Muscle of arm (tissue), 12 donors: Measurements from ENCODE around the gene PRPF6. TPM values are rescaled to one million over a fixed set of nuclear protein-coding genes. Genes with fewer than 3 reads are reported as not detected.
"Not testable (repeated sequence)": the region's sequence is repeated elsewhere in the genome, so short reads cannot be mapped to it uniquely, and the experiment has no call there.

ENCODE experiments used
- DNase-seq: peaks from one replicate; pipeline ENCODE4 v3.0.0-alpha.2; 2013
- polyA plus RNA-seq, 12 donors: library from polyadenylated mRNA; unstranded; fragments of 120-200 nt; gene quantifications; one replicate each; pipeline ENCODE4 v1.2.1, GENCODE V29; 2013; ENCODE audit not compliant: insufficient read length in 12 of 12

The PRPF6 gene
- polyA plus RNA-seq, 12 donors: 39.8 to 62.5 (median 50.7) TPM; not detected in 1

DNA sequence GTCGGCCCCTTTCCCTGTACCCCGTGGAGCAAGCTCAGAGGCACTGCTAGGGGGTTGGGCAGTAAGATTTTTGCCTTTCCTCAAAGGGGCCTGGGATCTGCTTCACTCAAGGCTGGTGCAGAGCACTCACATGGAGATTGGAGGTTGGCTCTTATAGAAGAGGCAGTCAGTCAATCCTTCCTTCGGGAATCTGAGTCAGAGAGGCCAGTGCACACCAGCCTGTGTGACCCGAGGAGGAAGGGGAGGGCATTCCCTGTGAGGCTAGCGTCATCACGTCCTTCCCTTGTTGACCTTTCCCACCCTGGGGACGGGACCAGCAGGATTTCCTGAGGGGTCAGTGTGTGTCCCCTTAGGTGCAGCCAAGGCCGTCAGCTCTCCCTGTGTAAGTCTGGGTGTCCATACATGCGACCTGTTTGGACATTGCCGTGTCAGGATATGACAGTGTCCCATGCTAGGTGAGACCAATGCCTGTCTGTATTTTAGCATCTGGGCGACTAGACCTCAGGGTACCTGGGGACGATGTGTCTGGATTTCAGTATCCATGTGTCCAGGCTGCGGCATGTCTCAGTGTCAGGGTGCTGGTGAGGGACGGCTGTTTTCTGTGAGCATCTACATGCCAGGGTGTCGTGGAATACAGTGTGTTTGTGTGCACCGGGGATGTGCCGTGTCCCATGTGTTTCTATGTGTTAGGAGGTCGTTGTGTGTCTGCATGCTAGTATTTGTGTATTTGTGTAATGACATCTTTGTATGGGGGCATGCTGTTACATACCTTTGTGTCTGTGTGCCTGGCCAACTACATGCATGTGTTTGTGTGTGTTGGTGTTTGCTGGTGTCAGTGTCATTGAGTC, 8.4 kb upstream of the PRPF6 start:
- DNase-seq: no peak

DNA sequence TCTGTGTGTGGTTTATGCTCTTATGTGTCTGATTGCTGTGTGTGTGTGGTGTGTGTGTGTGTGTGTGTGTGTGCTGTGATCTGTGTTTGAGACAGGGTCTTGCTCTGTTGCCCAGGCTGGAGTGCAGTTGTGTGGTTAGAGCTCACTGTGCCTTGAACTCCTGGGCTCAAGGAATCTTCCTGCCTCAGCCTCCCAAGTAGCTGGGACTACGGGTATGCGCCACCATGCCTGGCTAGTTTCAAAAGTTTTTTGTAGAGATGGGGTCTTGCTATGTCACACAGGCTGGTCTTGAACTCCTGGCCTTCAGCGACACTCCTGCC, 7.8 kb upstream of the PRPF6 start:
- no peak for DNase-seq

DNA sequence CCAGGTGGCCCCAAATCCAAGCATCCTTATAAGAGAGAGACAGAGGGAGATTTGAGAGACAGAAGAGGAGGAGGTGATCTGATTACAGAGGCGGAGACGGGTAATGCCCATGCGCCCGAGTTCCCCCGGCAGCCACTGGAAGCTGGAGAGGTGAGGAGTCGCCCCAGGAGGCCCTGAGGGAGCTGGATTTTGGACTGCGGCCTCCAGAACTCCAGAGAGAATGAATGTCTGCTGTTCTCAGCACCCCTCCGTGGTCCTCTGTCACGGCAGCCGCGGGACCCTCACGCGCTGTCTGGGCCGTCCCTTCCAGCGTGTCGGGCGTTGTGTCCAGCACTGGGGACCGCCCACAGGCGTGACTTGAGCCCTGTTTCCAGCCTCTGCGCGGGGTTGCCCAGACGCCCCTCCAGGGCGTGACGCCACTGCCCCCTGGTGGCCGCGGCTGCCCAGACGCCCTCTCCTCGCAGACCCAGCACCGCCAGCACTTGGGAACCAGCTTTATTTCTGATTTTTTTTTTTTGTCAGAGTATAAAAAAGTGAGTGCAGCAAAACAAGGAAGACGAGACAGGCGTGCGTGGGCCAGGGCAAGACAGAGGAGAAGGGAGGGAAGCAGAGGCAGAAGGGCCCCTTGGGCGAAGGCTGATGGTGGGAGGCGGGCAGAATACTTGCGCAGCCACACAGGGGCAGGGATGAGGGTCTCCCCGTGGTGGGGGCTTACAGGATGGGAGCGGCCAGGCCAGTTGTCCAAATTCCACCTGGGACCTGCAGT, 7.1 kb upstream of the PRPF6 start:
- DNase-seq: peak; percentile 91

DNA sequence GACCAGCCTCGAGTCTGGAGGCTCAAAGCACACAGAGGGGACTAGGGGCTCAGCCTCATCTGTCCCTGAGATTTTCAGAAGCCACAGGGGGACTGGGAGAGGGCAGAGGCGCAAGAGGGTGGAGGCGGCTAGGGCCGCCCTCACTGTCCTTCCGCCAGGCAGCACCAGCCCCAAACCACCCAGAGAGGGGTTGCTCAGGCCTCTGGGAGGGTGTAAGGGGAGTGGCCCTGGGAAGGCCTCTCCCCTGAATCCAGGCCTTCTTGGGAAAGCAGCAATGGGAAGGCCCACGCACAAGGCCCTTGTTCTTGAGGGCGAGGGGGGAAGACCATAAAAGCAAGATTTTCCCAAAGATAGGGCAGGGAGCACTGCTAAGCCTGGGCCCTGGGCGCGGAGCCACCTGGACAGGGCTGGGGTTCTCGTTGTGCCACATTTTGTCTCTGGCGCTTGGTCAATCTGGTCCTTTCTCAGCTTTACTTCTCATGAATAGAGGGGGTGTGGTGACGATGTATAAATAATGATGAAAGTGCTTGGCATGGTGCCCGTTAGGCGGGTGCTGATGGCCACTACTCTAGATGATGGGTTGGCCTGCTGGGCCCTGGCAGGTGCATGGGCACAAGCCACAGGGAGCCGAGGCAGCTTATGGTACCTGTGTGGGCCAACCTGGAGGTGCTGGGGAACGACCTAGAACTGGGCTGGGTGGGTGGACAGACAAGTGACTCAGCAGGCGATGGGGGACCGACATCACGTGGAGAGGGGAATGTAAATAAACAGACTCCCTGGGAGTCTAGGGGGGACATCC, 6.3 kb upstream of the PRPF6 start:
- DNase-seq: no peak

DNA sequence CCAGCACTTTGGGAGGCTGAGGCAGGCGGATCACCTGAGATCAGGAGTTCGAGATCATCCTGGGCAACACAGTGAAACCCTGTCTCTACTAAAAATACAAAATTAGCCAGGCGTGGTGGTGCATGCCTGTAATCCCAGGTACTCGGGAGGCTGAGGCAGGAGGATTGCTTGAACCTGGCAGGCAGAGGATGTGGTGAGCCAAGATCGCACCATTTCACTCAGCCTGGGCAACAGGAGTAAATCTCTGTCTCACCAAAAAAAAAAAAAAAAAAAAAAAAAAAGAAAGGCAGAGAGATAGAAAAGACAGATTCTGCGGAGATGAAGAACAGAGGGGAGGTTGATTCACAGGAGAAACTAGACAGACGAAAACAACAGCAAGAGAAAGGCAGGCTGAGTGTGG, 4.4 kb upstream of the PRPF6 start:
- not testable (repeated sequence) for DNase-seq

DNA sequence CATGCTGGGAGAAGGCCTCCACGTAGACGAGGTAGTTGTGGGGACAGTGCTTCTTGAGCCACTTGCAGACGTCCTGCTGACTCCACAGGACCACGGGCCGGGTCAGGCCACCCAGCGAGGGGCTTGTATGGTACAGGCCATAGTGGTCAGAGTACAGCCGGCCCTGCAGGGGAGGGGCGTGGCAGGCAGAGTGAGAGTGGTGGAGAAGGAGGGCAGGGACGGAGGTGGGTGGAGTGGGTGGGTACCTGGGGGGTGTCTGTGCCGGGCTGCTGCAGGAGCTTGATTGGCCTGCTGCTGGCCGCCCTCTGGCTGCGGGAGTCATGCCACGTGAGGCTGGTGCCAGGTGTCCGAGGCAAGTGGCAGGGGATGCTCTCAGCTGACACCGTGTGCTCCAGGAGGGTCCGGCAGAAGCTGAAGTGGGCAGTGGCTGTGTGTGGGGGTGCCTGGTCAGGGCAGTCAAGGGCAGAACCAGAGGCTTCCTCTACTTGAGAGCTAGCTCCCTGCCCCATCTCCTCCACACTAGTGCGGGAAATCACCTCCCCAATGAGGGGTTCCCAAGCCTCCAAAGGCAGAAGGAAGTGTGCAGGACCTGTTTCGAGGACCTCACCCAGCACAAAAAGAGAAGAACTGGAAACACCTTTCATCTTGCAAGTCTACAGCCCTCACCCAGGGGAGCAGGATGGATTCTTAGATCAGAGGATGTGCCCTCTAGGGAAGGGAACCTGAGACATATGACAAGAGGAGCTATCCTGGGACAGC, 3.8 kb upstream of the PRPF6 start:
- DNase-seq: no peak

DNA sequence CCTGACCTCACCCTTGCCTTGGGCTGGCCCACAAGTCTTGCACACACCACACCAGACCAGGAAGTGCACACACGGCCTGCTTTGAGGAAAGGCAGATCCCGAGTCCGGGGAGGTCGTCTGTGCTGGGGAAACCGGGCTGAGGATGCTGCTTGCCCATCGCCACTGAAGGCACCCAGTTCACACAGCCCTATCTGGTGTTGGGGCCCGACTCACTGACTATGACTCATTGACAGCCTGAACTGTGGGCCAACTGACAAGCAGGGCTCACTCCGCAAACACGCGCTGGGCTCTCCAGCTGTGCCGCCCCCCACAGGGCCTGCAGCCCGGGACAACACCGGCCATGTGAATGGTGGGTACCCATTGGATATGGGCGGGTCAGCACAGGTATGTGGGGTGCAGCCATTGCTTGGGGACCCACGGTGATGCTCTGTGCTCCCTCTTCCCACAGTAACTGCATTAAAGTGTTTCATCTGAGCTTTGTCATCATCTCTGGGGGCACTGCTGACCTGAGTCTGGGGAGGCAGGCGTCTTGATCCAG, 3.1 kb upstream of the PRPF6 start:
- DNase-seq: no peak

DNA sequence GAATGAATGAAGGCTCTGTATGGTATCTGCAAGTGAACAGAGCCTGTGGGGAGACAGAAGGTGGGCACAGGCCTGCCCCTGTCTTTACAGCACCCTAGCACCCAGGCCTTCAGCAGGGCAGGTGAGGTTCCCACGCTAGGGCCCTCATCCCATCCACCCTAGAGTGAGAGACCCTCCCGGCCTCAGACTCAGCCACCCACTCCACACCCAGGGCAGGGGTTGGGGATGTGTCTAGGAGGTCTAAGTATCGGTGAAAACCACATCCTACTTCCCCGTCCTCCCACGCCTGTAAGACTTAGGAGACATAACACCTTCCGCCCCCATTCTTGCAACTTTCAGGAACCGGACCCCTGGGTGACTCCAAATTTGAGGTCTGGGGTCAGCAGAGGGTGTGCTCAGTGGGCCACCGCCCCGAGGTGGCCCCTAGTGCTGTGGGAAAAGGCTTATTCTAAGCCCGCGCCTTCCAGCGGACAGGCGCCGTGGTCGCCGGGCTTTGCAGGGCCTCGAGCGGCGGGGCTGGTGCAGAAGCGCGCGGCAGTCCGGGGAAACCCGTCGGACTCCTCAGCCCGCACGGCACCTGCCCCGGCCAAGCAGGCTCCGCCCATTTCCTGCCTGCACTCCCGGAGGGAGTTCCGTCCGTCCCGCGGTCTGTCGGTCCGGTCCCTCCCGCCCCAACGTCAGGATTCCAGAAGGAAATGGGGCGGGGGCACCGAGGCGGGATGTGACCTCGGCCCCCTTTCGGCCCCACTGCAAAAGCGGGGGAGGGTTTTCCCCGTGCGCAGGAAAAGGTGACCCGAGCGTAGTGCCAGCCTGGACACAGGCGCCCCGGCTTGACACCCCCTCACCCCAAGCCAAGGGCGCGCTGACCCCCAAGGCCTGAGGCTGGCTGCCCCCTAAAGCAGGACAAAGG, 2.4 kb upstream of the PRPF6 start:
- no peak for DNase-seq

DNA sequence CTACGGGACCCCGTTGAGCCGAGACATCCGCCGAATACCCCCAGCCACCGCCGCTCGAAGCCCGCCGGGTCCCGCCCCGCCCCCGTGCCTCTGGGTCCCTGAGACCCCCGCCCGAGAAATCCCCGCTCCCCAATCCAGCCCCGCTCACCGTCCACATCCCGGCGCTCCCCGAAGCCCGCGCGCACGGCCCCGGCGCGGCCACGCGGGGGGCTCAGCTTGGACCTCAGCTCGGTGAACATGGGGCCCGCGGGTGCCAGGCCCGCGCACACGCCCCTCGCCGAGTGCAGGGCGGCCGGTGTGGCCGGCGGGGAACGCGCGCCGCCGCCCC, 1.7 kb upstream of the PRPF6 start:
- no peak for DNase-seq

DNA sequence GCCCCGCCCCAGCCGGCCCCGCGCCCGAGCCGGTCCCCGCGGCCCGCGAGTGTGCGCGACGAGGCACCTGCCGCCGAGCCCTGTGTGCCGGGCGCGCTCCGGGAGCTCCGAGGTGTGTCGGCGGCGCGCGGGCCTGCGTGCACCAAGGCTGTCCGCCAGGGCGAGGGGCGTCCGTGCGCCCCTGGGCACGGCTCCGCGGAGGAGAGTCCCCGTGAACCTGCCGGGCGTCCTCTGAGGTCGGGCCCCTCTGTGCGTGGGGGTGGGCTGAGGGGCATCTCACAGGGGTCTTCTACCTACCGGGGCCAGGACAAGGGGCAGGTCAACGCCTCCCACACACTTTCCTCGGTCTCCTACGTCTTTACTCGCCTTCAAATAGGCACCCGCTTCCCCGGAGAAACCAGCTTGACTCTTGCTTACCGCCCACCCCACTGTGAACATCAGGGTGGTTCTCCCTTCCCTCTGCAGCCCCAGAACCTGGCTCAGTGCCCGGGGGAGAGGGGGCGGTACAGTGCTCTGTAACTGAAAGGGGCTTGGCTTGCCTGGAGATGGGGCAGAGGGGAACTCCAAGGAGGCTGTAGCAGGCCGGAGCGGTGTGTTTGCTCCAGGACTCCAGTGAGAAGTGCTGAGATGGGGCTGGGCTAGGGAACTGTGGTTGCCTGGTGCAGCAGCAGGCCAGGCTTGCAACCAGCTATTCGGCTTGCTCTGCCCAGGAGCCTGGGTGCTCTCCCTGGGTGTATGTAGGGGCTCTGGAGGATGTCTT, 1.2 kb upstream of the PRPF6 start, which contains the start of gene SAMD10:
TSS of gene SAMD10 (minus strand) at position 86 of the 760 bp plus-strand sequence. CDS start 175 bp downstream, outside the sequence.
- no peak for DNase-seq

DNA sequence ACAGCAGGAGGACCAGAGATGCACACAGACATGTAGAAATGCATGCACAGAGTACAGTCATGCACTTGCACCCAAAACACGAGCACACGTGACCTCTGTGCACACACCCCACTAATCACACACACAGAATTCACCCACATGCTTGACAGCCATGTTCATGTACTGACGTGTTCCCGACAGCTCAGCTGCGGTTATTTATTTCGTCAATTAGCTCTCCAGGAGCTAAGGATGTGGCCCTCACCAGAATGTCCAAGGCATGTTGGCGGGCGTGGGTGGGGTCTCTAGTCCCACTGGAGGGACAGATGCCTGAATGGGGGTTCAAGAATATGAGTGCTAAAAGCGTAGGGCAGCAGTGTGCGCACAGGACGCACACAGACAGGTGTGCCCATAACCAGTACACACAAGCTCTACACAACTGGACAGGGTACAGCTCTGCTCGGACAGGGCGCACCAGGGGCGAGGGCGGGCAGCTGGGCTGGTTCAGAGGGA, 571 bp upstream of the PRPF6 start:
- DNase-seq: no peak

DNA sequence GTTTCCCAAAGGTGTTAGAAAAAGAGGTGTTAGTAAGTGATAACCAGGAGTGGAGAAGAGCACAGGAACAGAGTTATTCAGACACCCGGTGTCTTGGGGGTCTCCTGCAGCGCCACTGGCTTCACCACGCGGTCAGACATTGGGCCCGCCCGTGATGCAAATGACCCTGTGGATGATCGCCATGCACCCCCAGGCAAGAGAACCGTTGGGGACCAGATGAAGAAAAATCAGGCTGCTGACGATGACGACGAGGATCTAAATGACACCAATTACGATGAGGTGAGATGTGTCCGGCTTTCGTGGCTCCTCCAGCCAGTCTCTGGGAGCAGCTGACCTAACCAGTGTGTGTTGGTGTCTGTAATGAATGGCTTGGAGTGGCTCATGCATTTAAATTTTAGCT, 2.0 kb downstream of the PRPF6 start:
- DNase-seq: no peak

DNA sequence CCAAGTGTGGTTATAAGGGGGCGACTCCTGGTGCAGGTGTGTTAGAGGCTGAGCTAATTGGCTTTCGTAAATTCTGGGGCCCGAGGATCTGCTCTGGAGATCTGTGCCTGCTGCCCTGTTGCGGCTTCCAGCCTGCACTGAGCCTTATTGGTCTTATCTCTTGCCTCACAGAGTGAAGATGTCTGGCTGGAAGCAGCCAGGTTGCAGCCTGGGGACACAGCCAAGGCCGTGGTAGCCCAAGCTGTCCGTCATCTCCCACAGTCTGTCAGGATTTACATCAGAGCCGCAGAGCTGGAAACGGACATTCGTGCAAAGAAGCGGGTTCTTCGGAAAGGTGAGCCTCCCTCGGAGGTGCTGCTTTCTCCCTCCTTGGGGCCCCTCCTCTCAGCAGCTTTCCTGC, 20.0 kb downstream of the PRPF6 start:
- DNase-seq: no peak

DNA sequence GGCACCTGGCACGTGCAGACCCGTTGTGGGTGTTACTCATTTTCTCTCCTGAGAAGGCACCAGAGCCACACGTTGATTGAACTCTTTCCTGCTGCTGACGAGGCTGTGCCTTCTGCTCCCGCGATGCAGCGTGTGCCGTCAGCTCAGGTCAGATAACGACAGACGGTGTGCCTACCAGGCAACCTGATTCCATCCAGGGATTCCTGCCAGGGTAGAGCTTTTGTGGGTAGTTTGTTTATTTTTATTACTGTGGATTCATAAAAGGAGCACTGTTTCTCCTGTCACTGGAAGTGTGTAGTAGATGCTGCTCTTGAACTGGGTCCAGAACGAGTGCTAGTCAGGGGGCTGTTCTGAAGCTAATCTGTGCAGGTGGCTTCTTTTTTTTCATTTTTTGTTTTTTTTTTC, 20.7 kb downstream of the PRPF6 start:
- DNase-seq: no peak

DNA sequence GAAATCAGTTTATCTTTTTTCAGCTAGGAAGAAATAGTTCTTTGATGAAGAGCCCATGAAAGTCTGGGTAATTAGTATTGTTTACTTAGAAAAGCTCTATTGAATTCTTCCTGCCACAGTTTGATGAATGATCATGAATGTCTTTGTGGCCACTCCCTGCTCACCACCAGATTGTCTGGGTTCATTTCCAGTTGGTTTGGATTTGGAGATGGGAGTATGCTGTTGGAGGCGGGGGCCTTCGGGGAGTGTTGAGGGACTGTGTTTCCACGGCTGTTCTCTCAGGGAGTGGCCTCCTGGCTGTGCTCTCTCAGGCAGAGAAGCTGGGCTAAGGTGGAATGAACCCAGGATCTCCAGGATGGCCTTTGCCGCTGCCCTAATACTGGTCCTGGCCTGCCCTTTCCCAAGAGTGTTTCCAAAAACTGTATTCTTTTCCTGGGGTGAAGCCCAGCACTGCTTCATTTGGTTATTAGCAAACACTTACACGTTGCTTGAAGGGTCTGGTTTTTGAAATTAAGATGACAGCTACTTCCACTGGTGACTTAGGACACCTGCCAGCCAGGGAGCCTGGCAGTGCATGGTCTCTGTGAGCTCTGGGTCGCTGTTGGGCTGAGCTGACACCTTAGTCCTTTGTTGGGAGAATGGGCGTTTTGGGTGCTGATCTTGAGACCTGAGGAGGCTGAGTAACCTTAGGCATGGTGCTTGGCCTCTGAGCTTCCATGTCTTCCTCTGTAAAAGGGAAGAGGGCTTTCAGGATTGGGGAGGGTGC, 23.2 kb downstream of the PRPF6 start:
- DNase-seq: no peak

DNA sequence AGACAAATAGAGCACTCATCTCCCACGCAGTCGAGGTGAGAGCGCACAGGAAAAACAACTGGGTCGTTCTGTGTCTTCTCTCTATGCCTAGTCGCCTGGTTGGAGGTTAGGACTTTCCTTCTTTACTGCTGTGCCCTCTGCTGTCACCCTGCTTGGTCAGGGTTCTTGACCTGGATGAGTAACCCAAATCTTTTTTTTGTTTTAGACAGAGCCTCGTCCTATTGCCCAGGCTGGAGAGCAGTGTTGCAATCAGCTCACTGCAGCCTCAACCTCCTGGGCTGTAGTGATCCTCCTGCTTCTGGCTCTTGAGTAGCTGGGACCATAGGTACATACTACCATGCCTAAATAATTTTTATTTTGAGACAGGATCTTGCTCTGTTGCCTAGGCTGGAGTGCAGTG, 24.5 kb downstream of the PRPF6 start:
- DNase-seq: no peak

DNA sequence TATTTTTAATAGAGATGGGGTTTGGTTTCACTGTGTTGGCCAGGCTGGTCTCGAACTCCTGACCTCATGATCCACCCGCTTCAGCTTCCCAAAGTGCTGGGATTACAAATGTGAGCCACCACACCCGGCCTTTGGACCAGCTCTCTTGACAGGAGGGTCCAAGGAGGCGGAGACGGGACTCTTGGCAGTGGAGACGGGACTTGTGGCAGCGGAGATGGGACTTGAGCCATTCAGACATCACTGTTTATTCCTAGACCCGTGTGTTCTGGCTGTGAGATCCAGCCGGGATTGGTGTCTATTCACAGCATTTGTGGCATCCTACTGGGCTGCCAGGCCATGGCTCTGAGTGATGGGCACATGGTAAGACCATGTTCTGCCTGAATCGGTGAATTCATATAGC, 25.6 kb downstream of the PRPF6 start:
- no peak for DNase-seq

DNA sequence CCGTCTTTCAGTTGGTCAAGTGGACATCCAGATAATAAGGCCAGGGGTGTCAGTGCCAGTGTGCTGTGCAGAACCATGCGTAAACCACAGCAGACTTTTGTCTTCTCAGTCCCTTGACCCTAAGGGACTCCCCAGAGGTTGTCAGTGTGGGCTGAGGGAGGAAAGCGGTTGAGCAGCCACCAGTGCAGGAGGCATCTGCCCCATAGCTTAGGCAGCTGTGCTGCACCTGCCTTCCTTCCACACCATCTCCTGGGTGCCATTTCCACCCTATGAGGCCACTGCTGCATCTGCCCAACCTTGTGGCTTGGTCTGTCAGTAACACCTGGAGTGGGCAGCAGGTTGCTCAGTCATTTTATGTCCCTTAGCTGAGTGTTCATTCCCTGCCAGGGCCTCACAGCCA, 26.0 kb downstream of the PRPF6 start:
- no peak for DNase-seq
